Measurements from ENCODE around the gene OVOL1.

OVOL1 gene

DNA sequence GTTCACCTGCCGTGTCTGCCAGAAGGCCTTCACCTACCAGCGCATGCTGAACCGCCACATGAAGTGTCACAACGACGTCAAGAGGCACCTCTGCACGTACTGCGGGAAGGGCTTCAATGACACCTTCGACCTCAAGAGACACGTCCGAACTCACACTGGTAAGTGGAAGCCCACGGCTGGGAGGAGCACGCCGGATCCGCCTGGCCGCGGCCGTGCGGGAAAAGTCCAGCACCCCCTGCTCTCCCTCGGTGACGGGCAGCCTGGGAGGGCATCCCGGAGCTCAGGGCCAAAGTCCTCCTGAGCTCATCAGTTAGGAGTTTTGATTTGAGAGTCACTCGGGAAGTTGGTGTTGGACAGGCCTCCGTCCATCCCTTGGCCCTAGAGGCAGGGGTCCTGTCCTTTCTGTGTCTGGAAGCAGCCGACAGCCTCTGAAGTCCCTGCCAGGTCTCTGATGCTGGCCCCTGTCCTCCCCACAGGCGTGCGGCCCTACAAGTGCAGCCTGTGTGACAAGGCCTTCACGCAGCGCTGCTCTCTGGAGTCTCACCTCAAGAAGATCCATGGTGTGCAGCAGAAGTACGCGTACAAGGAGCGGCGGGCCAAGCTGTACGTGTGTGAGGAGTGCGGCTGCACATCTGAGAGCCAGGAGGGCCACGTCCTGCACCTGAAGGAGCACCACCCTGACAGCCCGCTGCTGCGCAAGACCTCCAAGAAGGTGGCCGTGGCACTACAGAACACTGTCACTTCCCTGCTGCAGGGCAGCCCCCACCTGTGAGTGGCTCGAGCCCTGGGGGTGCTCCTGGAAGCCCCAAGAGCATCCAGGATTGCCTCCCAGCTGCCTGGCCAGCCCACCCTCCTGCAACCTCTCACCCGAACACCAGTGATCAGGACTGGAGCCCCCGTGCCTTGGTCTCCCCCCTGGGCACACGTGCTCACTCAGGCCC lies 8.0 kb downstream of the OVOL1 start:
- WGBS (ENCODE audit: insufficient coverage), result 98% methylated on average over 42 of the region's 42 CpGs
- ChIA-PET POLR2A (no interaction called here), CTCF (interaction anchor here (7.5 kb wide), 1 partner anchor 17 kb away, joined by 81 read pairs; the partner anchor contains the start of gene AP5B1)
- H3K4me3 ChIP-seq (ENCODE audit: control insufficient read depth in 1 of 7, extremely low read depth in 1 of 7, insufficient read depth in 4 of 7, low read depth in 2 of 7, low read length in 6 of 7), result no peak overlapping the region
- H3K4me1 ChIP-seq (ENCODE audit: control extremely low read depth in 1 of 4, control insufficient read depth in 4 of 4, insufficient read depth in 4 of 4, low read length in 3 of 4), result peaks cover 0 to 19% (median 17%) of the 10 kb centered on the region in 4 experiments
- no peaks in the 10 kb centered on the region for H3K36me3 ChIP-seq (ENCODE audit: control insufficient read depth in 4 of 4, insufficient read depth in 4 of 4, low read length in 3 of 4)
- H3K27ac ChIP-seq (ENCODE audit: insufficient read depth in 1 of 2, low read depth in 1 of 2, low read length in 2 of 2, poor library complexity in 1 of 2, severe bottlenecking in 2 of 2), result no peak overlapping the region
- peaks cover 0 to 2% (median 0%) of the 10 kb centered on the region in 5 experiments for H3K27me3 ChIP-seq (replicated peaks in 2 of 5; ENCODE audit: control insufficient read depth in 4 of 5, insufficient read depth in 5 of 5, low read length in 4 of 5)
- DNase-seq, result no peak
- H3K9me3 ChIP-seq (ENCODE audit: control extremely low read depth in 1 of 5, control insufficient read depth in 4 of 5, insufficient read depth in 2 of 5, low read depth in 1 of 5, low read length in 4 of 5), result no peaks in the 10 kb centered on the region

- CTCF ChIA-PET, result interaction anchor here (1.0 to 6.2 kb wide), 5 partner anchors 10 to 104 kb away, joined by 3 to 30 read pairs (median 3); partner anchors contain the start of gene AP5B1
- POLR2A ChIA-PET, result no interaction called here
- no peak for DNase-seq
- Histone ChIP-seq H3K4me3 (ENCODE audit: control insufficient read depth in 1 of 7, extremely low read depth in 1 of 7, insufficient read depth in 4 of 7, low read depth in 2 of 7, low read length in 6 of 7) (no peak overlapping the region), H3K27me3 (replicated peaks in 2 of 5; ENCODE audit: control insufficient read depth in 4 of 5, insufficient read depth in 5 of 5, low read length in 4 of 5) (peaks cover 0 to 9% (median 0%) of the 10 kb centered on the region in 5 experiments), H3K9me3 (ENCODE audit: control extremely low read depth in 1 of 5, control insufficient read depth in 4 of 5, insufficient read depth in 2 of 5, low read depth in 1 of 5, low read length in 4 of 5) (no peaks in the 10 kb centered on the region), H3K4me1 (ENCODE audit: control extremely low read depth in 1 of 4, control insufficient read depth in 4 of 4, insufficient read depth in 4 of 4, low read length in 3 of 4) (peaks cover 0 to 7% (median 6%) of the 10 kb centered on the region in 4 experiments), H3K27ac (ENCODE audit: insufficient read depth in 1 of 2, low read depth in 1 of 2, low read length in 2 of 2, poor library complexity in 1 of 2, severe bottlenecking in 2 of 2) (no peak overlapping the region), H3K36me3 (ENCODE audit: control insufficient read depth in 4 of 4, insufficient read depth in 4 of 4, low read length in 3 of 4) (no peaks in the 10 kb centered on the region)
- 92% methylated on average over 12 of the region's 15 CpGs for WGBS (ENCODE audit: insufficient coverage)
Measured at GRCh38 chr11:65796726-65797601, 10.1 kb downstream of the OVOL1 start.

DNA sequence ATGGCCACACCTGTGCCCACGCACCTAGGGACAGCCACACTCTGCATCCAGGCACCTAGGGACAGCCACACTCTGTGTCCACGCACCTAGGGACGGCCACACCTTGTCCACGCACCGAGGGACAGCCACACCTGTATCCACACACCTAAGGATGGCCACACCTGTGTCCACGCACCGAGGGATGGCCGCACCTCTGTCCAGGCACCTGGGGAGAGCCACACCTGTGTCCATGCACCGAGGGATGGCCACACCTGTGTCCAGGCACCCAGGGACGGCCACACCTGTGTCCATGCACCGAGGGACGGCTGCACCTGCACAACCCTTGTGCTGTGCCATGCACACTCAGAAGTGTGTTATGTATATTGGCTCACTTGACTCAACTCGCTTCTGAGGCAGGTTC lies 10.8 kb downstream of the OVOL1 start:
- no peak for DNase-seq
- ChIA-PET POLR2A (no interaction called here), CTCF (interaction anchor here (1.0 to 6.2 kb wide), 4 partner anchors 10 to 105 kb away, joined by 3 to 30 read pairs (median 4); partner anchors contain the start of gene AP5B1)
- WGBS (ENCODE audit: insufficient coverage), result 86% methylated on average over 10 of the region's 13 CpGs
- Histone ChIP-seq H3K36me3 (ENCODE audit: control insufficient read depth in 4 of 4, insufficient read depth in 4 of 4, low read length in 3 of 4) (no peaks in the 10 kb centered on the region), H3K27ac (ENCODE audit: insufficient read depth in 1 of 2, low read depth in 1 of 2, low read length in 2 of 2, poor library complexity in 1 of 2, severe bottlenecking in 2 of 2) (no peak overlapping the region), H3K9me3 (ENCODE audit: control extremely low read depth in 1 of 5, control insufficient read depth in 4 of 5, insufficient read depth in 2 of 5, low read depth in 1 of 5, low read length in 4 of 5) (no peaks in the 10 kb centered on the region), H3K27me3 (replicated peaks in 2 of 5; ENCODE audit: control insufficient read depth in 4 of 5, insufficient read depth in 5 of 5, low read length in 4 of 5) (peaks cover 0 to 11% (median 2%) of the 10 kb centered on the region in 5 experiments), H3K4me3 (ENCODE audit: control insufficient read depth in 1 of 7, extremely low read depth in 1 of 7, insufficient read depth in 4 of 7, low read depth in 2 of 7, low read length in 6 of 7) (no peak overlapping the region), H3K4me1 (ENCODE audit: control extremely low read depth in 1 of 4, control insufficient read depth in 4 of 4, insufficient read depth in 4 of 4, low read length in 3 of 4) (no peaks in the 10 kb centered on the region)

GRCh38 chr11:65798882-65799281 lies 12.0 kb downstream of the OVOL1 start:
- Histone ChIP-seq H3K27me3 (replicated peaks in 2 of 5; ENCODE audit: control insufficient read depth in 4 of 5, insufficient read depth in 5 of 5, low read length in 4 of 5) (peaks cover 0 to 23% (median 2%) of the 10 kb centered on the region in 5 experiments), H3K27ac (ENCODE audit: insufficient read depth in 1 of 2, low read depth in 1 of 2, low read length in 2 of 2, poor library complexity in 1 of 2, severe bottlenecking in 2 of 2) (no peak overlapping the region), H3K4me1 (ENCODE audit: control extremely low read depth in 1 of 4, control insufficient read depth in 4 of 4, insufficient read depth in 4 of 4, low read length in 3 of 4) (peaks cover 0 to 1% (median 0%) of the 10 kb centered on the region in 4 experiments), H3K4me3 (ENCODE audit: control insufficient read depth in 1 of 7, extremely low read depth in 1 of 7, insufficient read depth in 4 of 7, low read depth in 2 of 7, low read length in 6 of 7) (no peak overlapping the region), H3K36me3 (ENCODE audit: control insufficient read depth in 4 of 4, insufficient read depth in 4 of 4, low read length in 3 of 4) (no peaks in the 10 kb centered on the region), H3K9me3 (ENCODE audit: control extremely low read depth in 1 of 5, control insufficient read depth in 4 of 5, insufficient read depth in 2 of 5, low read depth in 1 of 5, low read length in 4 of 5) (no peaks in the 10 kb centered on the region)
- POLR2A ChIA-PET, result no interaction called here
- CTCF ChIA-PET, result interaction anchor here (0.8 to 6.2 kb wide), 5 partner anchors 9 to 28 kb away, joined by 3 to 30 read pairs (median 4); partner anchors contain the start of gene AP5B1
- no peak for DNase-seq
- WGBS (ENCODE audit: insufficient coverage), result 100% methylated on average over 4 of the region's 8 CpGs

DNA sequence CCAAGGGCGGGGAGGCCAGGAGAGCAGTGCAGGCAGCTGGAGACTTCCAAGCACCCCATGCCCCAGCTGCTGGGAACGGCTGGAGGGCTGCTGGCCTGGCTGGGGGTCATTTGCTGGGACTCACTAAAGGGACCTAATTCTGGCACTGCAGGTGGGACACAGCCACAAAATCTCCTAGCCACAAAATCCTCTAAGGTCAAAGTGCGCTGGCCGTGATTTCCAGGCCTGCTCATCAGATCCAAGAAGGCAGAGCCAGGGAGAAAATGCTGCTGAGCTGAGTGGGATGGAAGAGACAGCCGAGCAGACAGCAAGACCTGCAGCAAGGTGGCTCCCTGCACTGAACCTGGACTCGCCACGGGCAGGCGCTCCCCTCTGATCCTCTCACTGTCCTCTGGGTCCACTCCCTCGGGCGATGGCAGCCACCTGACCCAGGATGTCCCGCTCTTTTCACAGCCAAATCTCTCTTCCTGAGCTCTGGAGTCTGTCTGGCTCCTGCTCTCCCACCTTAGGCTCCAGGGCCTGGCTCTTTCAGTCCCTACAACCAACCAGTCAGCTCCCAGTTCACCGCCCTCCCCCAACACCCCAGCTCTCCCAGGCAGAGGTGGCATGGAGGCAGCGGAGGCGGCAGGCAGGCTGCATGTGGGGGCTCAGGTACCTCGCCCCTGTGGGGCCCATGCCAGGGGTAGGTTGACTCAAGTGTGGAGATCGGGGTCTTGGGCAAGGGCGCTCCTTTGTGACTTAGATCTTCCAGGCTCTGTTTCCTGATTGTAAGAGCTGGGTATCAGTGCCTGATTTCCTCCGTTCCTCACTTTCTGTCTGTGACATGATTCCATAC lies 14.5 kb downstream of the OVOL1 start:
- H3K27me3 ChIP-seq (replicated peaks in 2 of 5; ENCODE audit: control insufficient read depth in 4 of 5, insufficient read depth in 5 of 5, low read length in 4 of 5), result peaks cover 0 to 28% (median 2%) of the 10 kb centered on the region in 5 experiments
- 88% methylated on average over 11 of the region's 18 CpGs for WGBS (ENCODE audit: insufficient coverage)
- ChIA-PET CTCF (interaction anchor here (1.0 to 6.2 kb wide), 3 partner anchors 10 to 98 kb away, joined by 3 to 30 read pairs (median 12); partner anchors contain the start of gene AP5B1), POLR2A (no interaction called here)
- no peaks in the 10 kb centered on the region for H3K36me3 ChIP-seq (ENCODE audit: control insufficient read depth in 4 of 4, insufficient read depth in 4 of 4, low read length in 3 of 4)
- peaks cover 0 to 4% (median 0%) of the 10 kb centered on the region in 4 experiments for H3K4me1 ChIP-seq (ENCODE audit: control extremely low read depth in 1 of 4, control insufficient read depth in 4 of 4, insufficient read depth in 4 of 4, low read length in 3 of 4)
- H3K4me3 ChIP-seq (ENCODE audit: control insufficient read depth in 1 of 7, extremely low read depth in 1 of 7, insufficient read depth in 4 of 7, low read depth in 2 of 7, low read length in 6 of 7), result no peak overlapping the region
- H3K27ac ChIP-seq (ENCODE audit: insufficient read depth in 1 of 2, low read depth in 1 of 2, low read length in 2 of 2, poor library complexity in 1 of 2, severe bottlenecking in 2 of 2), result no peak overlapping the region
- H3K9me3 ChIP-seq (ENCODE audit: control extremely low read depth in 1 of 5, control insufficient read depth in 4 of 5, insufficient read depth in 2 of 5, low read depth in 1 of 5, low read length in 4 of 5), result no peaks in the 10 kb centered on the region
- no peak for DNase-seq

- Histone ChIP-seq H3K9me3 (ENCODE audit: control extremely low read depth in 1 of 5, control insufficient read depth in 4 of 5, insufficient read depth in 2 of 5, low read depth in 1 of 5, low read length in 4 of 5) (no peaks in the 10 kb centered on the region), H3K36me3 (ENCODE audit: control insufficient read depth in 4 of 4, insufficient read depth in 4 of 4, low read length in 3 of 4) (no peaks in the 10 kb centered on the region), H3K4me3 (ENCODE audit: control insufficient read depth in 1 of 7, extremely low read depth in 1 of 7, insufficient read depth in 4 of 7, low read depth in 2 of 7, low read length in 6 of 7) (no peak overlapping the region), H3K4me1 (ENCODE audit: control extremely low read depth in 1 of 4, control insufficient read depth in 4 of 4, insufficient read depth in 4 of 4, low read length in 3 of 4) (peaks cover 0 to 4% (median 0%) of the 10 kb centered on the region in 4 experiments), H3K27me3 (replicated peaks in 2 of 5; ENCODE audit: control insufficient read depth in 4 of 5, insufficient read depth in 5 of 5, low read length in 4 of 5) (peaks cover 0 to 31% (median 2%) of the 10 kb centered on the region in 5 experiments), H3K27ac (ENCODE audit: insufficient read depth in 1 of 2, low read depth in 1 of 2, low read length in 2 of 2, poor library complexity in 1 of 2, severe bottlenecking in 2 of 2) (no peak overlapping the region)
- DNase-seq, result no peak
- WGBS (ENCODE audit: insufficient coverage), result 93% methylated on average over 2 of the region's 9 CpGs
- ChIA-PET CTCF (interaction anchor here (1.0 to 1.4 kb wide), 5 partner anchors 11 to 99 kb away, joined by 3 to 5 read pairs (median 4); partner anchors contain the start of gene KAT5), POLR2A (interaction anchor here (0.6 kb wide), 1 partner anchor 91 kb away, joined by 4 read pairs; no protein-coding TSS in a partner anchor)
Measured at GRCh38 chr11:65802841-65803240, 16.0 kb downstream of the OVOL1 start.
